ENCODE data around the gene C8G. TPM values are rescaled to one million over a fixed set of nuclear protein-coding genes. Genes with fewer than 3 reads are reported as not detected.

Gene C8G
- total and polyA plus RNA-seq, 9 of the 15 experiments (the other 6 are each of a cell fraction or from before 2014, with no cell fraction given): 0.35 to 5.9 (median 2.7) TPM; not detected in 2

DNA sequence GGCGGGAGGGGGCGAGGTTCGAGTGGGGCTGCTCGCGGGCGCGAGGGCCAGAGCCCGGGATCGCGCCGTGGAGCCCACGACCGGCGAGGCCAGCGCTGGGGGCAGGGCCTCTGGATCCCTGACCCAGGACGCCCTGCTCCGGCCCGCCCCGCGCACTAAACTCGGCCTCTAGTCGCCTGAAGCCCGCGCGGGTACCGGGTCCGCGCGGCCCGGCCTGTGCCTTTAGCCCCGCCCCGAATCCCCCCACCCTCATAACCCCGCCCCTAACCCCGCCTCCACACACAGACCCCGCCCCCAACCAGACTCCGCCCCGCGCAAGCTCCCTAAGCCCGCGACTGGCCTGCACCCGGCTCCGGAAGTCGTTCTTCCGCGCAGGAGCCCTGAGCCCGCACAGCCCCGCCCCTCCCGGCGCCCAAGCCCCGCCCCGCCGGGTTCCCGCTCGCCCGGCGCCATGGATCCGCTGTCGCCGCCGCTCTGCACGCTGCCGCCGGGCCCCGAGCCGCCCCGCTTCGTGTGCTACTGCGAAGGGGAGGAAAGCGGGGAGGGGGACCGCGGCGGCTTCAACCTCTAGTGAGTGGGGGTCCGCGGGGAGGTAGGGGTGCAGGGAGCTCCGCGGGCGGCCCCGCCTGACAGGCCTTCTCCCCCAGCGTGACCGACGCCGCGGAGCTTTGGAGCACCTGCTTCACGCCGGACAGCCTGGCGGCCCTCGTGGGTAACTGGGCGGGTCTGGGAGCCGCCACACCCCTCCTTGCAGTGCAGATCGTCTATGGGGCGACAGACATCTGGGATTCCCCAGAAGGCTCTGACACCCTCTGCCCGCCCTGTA, 47.2 kb downstream of the C8G start, which contains the start of gene PAXX (continued):
- TF ChIP-seq BRD4 (IDR thresholded peaks at IDR 0.05): no peak
- no peak for TF ChIP-seq ZNF644 (tag; IDR thresholded peaks at IDR 0.05; ENCODE audit: low read depth)
- TF ChIP-seq, protein P1, sequence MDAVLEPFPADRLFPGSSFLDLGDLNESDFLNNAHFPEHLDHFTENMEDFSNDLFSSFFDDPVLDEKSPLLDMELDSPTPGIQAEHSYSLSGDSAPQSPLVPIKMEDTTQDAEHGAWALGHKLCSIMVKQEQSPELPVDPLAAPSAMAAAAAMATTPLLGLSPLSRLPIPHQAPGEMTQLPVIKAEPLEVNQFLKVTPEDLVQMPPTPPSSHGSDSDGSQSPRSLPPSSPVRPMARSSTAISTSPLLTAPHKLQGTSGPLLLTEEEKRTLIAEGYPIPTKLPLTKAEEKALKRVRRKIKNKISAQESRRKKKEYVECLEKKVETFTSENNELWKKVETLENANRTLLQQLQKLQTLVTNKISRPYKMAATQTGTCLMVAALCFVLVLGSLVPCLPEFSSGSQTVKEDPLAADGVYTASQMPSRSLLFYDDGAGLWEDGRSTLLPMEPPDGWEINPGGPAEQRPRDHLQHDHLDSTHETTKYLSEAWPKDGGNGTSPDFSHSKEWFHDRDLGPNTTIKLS (IDR thresholded peaks at IDR 0.05; ENCODE audit: borderline replicate concordance, low read depth): peak; percentile 63; the same call in 1 of the 2 replicates
- peak; percentile 75 for TF ChIP-seq TAF1 (IDR thresholded peaks at IDR 0.05; ENCODE audit: control insufficient read depth, extremely low read depth, insufficient read depth, low read length, severe bottlenecking)
- no peak for TF ChIP-seq SAFB2 (IDR thresholded peaks at IDR 0.05; ENCODE audit: borderline replicate concordance, low read depth, low read length, severe bottlenecking)
- TF ChIP-seq ZNF436 (CRISPR knock-in tag; IDR thresholded peaks at IDR 0.05): no peak
- TF ChIP-seq, protein P2, sequence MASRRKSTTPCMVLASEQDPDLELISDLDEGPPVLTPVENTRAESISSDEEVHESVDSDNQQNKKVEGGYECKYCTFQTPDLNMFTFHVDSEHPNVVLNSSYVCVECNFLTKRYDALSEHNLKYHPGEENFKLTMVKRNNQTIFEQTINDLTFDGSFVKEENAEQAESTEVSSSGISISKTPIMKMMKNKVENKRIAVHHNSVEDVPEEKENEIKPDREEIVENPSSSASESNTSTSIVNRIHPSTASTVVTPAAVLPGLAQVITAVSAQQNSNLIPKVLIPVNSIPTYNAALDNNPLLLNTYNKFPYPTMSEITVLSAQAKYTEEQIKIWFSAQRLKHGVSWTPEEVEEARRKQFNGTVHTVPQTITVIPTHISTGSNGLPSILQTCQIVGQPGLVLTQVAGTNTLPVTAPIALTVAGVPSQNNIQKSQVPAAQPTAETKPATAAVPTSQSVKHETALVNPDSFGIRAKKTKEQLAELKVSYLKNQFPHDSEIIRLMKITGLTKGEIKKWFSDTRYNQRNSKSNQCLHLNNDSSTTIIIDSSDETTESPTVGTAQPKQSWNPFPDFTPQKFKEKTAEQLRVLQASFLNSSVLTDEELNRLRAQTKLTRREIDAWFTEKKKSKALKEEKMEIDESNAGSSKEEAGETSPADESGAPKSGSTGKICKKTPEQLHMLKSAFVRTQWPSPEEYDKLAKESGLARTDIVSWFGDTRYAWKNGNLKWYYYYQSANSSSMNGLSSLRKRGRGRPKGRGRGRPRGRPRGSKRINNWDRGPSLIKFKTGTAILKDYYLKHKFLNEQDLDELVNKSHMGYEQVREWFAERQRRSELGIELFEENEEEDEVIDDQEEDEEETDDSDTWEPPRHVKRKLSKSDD (conservative IDR thresholded peaks at IDR 0.05; ENCODE audit: low read length): no peak
- TF ChIP-seq CBX3 (IDR thresholded peaks at IDR 0.05; ENCODE audit: borderline replicate concordance in 1 of 2, low read length in 2 of 2): no peak
- TF ChIP-seq, protein P3, sequence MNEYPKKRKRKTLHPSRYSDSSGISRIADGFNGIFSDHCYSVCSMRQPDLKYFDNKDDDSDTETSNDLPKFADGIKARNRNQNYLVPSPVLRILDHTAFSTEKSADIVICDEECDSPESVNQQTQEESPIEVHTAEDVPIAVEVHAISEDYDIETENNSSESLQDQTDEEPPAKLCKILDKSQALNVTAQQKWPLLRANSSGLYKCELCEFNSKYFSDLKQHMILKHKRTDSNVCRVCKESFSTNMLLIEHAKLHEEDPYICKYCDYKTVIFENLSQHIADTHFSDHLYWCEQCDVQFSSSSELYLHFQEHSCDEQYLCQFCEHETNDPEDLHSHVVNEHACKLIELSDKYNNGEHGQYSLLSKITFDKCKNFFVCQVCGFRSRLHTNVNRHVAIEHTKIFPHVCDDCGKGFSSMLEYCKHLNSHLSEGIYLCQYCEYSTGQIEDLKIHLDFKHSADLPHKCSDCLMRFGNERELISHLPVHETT (CRISPR knock-in tag; conservative IDR thresholded peaks at IDR 0.05 in 1 of 2, IDR thresholded peaks at IDR 0.05 in 1 of 2): peak in 1 of 2 experiments; percentile 63; a peak in 1 of 4 replicates
- no peak for TF ChIP-seq HSF4 (CRISPR knock-in tag; IDR thresholded peaks at IDR 0.05; ENCODE audit: borderline replicate concordance)
- peak; percentile 90 for TF ChIP-seq E2F3 (CRISPR knock-in tag; IDR thresholded peaks at IDR 0.05)
- TF ChIP-seq CBFA2T3 (IDR thresholded peaks at IDR 0.05): no peak
- TF ChIP-seq PPARD (CRISPR knock-in tag; IDR thresholded peaks at IDR 0.05): no peak
- no peak for TF ChIP-seq GATA2 (CRISPR knock-in tag; IDR thresholded peaks at IDR 0.05)
- TF ChIP-seq DDX20 (tag; IDR thresholded peaks at IDR 0.05; ENCODE audit: low read depth): no peak
- TF ChIP-seq, protein P4, sequence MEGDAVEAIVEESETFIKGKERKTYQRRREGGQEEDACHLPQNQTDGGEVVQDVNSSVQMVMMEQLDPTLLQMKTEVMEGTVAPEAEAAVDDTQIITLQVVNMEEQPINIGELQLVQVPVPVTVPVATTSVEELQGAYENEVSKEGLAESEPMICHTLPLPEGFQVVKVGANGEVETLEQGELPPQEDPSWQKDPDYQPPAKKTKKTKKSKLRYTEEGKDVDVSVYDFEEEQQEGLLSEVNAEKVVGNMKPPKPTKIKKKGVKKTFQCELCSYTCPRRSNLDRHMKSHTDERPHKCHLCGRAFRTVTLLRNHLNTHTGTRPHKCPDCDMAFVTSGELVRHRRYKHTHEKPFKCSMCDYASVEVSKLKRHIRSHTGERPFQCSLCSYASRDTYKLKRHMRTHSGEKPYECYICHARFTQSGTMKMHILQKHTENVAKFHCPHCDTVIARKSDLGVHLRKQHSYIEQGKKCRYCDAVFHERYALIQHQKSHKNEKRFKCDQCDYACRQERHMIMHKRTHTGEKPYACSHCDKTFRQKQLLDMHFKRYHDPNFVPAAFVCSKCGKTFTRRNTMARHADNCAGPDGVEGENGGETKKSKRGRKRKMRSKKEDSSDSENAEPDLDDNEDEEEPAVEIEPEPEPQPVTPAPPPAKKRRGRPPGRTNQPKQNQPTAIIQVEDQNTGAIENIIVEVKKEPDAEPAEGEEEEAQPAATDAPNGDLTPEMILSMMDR (IDR thresholded peaks at IDR 0.05 in 2 of 3, conservative IDR thresholded peaks at IDR 0.05 in 1 of 3; ENCODE audit: insufficient read depth in 2 of 3, low read depth in 1 of 3, low read length in 3 of 3): no peak
- TF ChIP-seq ZNF197 (CRISPR knock-in tag; IDR thresholded peaks at IDR 0.05; ENCODE audit: low read depth): no peak
- no peak for TF ChIP-seq TAF15 (IDR thresholded peaks at IDR 0.05; ENCODE audit: low read depth, low read length)
- TF ChIP-seq POLR2A (conservative IDR thresholded peaks at IDR 0.05): peak; percentile 77
- no peak for TF ChIP-seq NFYB (IDR thresholded peaks at IDR 0.05; ENCODE audit: extremely low read depth, insufficient read length)
